SU-DHL-6 (cell line): ENCODE results near the gene MFSD8.

Source experiments
- CTCF ChIP-seq: fragments of 200-600 bp; sonication (generic); IDR thresholded peaks from one replicate; pipeline ENCODE4 v1.5.1; 2017; ENCODE audit warnings: antibody characterized with exemption, mild to moderate bottlenecking, low read length, moderate library complexity; ENCODE audit not compliant: insufficient read depth, poor library complexity, severe bottlenecking
- EZH2phosphoT487 ChIP-seq: fragments of 200-600 bp; sonication (generic), shearing (Covaris generic); conservative IDR thresholded peaks from 2 replicates; pipeline ENCODE4 v1.6.1; 2018; ENCODE audit warnings: mild to moderate bottlenecking, antibody characterized with exemption, low read length, moderate library complexity, mixed read lengths

- TF ChIP-seq CTCF (no peak), EZH2phosphoT487 (no peak)
These were observed 75.1 kb downstream of the MFSD8 start for GRCh38 chr4:127889903-127890302.
